Lower leg skin (tissue), 3 donors: Measurements from ENCODE around the gene KRT79.

ENCODE experiments used
- POLR2A ChIP-seq, 2 donors: fragments of 450-650 bp; IDR thresholded peaks; one replicate each; pipeline ENCODE4 v1.6.1; 2016 to 2017; ENCODE audit warnings: antibody characterized with exemption in 2 of 2, mild to moderate bottlenecking in 1 of 2, moderate library complexity in 1 of 2
- TF ChIP-seq, protein P1 (sequence below), 3 donors: fragments of 450-650 bp; IDR thresholded peaks; one replicate each; pipeline ENCODE4 v1.5.1; 2016; ENCODE audit warnings: antibody characterized with exemption in 3 of 3, mild to moderate bottlenecking in 3 of 3, moderate library complexity in 2 of 3

- TF ChIP-seq, protein P1, sequence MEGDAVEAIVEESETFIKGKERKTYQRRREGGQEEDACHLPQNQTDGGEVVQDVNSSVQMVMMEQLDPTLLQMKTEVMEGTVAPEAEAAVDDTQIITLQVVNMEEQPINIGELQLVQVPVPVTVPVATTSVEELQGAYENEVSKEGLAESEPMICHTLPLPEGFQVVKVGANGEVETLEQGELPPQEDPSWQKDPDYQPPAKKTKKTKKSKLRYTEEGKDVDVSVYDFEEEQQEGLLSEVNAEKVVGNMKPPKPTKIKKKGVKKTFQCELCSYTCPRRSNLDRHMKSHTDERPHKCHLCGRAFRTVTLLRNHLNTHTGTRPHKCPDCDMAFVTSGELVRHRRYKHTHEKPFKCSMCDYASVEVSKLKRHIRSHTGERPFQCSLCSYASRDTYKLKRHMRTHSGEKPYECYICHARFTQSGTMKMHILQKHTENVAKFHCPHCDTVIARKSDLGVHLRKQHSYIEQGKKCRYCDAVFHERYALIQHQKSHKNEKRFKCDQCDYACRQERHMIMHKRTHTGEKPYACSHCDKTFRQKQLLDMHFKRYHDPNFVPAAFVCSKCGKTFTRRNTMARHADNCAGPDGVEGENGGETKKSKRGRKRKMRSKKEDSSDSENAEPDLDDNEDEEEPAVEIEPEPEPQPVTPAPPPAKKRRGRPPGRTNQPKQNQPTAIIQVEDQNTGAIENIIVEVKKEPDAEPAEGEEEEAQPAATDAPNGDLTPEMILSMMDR (IDR thresholded peaks at IDR 0.05), result no peak
- no peak for TF ChIP-seq POLR2A (IDR thresholded peaks at IDR 0.05)
These were observed 23.4 kb upstream of the KRT79 start for GRCh38 chr12:52857500-52857899.
